ENCODE measurements around the gene GPR107.

The GPR107 gene

DNA sequence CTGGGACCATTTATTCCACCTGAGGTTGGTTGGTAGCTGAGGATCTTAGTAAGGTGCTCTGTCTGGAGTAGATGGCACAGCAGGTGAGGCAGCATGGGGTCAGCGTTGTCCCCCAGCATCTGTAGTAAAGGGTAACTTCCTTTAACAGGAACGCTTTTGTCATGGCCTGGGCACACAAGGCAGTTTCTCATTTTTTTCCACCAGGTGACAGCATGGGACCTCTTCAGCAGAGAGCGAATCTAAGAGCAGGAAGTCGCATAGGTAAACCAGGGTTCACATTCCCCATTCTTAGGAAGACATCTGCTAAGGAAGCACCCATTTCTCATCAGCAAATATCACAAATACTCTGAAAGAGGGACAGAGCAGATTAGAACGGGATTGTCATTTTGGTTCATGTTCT is 56.5 kb downstream of the GPR107 start:
- DNase-seq (ENCODE audit: low spot score) = no peak

GRCh38 chr9:130110596-130111021 is 56.9 kb downstream of the GPR107 start:
- no peak for DNase-seq (ENCODE audit: low spot score)

GRCh38 chr9:130111786-130112537 is 58.3 kb downstream of the GPR107 start:
- DNase-seq (ENCODE audit: low spot score) = no peak

GRCh38 chr9:130112538-130113151 is 58.9 kb downstream of the GPR107 start:
- no peak for DNase-seq (ENCODE audit: low spot score)

GRCh38 chr9:130114741-130115140 is 61.0 kb downstream of the GPR107 start:
- no peak for DNase-seq (ENCODE audit: low spot score)

- no peak for DNase-seq (ENCODE audit: low spot score)
Observed at GRCh38 chr9:130116346-130116745, 62.6 kb downstream of the GPR107 start.

- no peak for DNase-seq (ENCODE audit: low spot score)
Observed at GRCh38 chr9:130117376-130117775, 63.7 kb downstream of the GPR107 start.

DNA sequence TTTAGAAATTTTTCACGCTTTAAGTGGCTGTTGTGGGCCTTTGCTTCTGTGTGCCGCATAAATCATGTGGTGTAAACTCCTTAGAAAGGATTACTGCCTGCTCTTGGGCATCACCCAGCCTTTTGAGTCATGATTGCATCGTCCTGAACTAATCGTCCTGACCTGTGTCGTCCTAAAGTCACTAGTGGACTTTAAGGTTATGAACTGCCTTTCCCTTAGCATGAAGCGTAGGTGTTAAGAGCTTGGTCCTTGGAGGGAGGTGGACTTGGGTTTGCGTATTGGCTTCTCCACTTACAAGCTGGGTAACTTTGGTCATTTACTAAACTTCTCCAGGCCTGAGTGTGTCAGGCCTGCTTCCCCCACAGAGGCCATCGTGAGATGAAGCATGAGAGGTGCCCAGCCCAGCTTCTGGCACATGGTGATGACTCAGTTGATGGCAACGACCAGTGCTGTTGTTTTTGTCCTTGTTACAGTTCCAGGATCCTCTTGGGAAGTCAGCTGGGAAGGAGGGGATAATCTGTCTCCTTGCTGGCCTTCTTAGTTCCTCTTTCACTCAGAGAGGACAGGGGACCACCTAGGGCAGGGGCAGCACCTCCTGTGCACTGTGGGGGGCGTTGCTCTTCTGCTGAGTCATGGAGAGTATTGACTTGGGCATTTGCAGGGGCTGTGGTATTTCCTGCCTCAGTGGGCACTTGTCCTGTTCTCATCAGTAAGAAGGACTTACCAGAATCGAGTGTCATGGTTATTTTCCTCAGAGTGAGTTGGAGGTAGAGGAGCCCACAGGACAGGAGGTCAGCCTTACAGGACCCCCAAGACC is 64.3 kb downstream of the GPR107 start:
- DNase-seq (ENCODE audit: low spot score) = no peak

DNA sequence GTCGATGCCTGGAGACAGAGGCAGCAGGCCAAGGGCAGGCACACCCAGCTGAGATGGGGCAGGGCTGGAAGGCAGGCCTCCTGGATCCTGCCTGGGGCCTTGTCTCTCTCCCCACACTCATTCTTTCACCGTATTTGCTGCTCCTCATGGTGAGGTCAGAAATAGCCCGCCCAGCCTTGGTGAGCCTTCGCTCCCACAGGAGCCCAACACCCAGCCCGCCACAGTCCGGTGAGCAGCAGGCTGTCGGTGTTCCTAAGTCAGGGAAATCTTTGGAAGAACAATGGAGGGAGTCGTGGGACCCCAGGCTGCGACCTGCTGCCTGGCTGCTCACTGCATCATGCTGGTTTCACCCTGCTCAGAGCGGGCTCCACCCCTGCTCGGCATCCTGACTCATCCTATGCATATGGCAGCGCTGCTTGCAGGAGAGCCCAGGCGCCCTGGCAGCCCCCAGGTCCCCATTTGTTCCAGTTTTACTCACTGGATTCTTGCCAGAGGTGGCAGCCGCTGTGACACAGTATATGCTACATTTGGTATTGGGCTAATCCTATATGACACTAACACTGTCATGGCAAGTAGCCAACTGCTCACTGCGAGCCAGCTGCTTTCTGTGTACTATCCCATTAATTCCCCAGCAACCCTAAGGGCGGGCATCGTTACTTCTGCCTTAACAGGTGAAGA is 65.3 kb downstream of the GPR107 start:
- no peak for DNase-seq (ENCODE audit: low spot score)

DNA sequence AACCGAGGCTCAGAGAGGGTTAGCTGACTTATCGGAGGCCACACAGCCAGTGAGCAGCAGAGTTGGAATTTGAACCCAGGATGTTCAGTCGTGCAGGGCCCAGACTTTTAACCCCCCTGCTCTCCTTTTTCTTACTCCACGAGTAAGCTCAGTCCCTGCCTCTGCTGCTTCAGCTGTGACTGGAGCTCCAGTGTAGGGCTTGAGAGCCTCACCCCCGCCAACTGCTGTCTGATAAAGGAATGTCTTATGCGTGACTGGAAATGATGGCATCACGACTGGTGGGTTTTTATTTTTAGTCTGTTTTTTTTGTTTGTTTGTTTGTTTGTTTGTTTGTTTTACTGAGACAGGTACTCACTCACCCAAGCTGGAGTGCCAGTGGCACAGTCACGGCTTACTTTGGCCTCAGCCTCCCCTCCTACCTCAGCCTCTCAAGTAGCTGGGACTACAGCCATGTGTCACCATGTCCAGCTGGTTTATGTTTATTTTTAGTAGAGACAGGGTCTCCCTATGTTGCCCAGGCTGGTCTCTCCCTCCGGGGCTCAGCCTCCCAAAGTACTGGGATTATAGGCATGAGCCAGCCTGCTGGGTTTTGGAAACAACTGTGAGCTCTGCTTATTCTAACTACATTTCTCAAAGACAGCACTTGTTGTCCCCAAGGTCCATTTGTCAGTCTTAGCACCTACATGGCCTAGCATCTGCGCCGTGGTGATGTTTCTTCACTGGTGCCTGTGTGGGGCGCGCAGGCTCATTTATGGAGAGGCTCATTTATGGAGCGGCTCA is 66.0 kb downstream of the GPR107 start:
- no peak for DNase-seq (ENCODE audit: low spot score)

DNA sequence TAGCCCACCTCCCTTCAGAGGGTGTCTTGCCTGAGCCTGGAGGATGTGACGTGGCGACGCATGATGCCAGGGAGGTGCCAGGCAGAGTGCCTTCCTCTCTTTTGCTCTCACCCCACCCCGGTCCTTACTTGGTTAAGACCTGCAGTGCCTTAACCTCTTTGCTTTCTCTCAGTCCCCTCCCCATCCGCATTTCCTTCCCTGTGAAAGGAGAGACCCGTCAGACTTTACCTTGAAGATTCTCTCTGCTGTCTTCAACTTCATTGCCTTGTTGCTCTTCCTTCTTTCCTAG is 66.5 kb downstream of the GPR107 start:
- DNase-seq (ENCODE audit: low spot score) = no peak

GRCh38 chr9:130120832-130121231 is 67.1 kb downstream of the GPR107 start:
- no peak for DNase-seq (ENCODE audit: low spot score)

- no peak for DNase-seq (ENCODE audit: low spot score)
Observed at GRCh38 chr9:130122456-130122855, 68.8 kb downstream of the GPR107 start.

DNA sequence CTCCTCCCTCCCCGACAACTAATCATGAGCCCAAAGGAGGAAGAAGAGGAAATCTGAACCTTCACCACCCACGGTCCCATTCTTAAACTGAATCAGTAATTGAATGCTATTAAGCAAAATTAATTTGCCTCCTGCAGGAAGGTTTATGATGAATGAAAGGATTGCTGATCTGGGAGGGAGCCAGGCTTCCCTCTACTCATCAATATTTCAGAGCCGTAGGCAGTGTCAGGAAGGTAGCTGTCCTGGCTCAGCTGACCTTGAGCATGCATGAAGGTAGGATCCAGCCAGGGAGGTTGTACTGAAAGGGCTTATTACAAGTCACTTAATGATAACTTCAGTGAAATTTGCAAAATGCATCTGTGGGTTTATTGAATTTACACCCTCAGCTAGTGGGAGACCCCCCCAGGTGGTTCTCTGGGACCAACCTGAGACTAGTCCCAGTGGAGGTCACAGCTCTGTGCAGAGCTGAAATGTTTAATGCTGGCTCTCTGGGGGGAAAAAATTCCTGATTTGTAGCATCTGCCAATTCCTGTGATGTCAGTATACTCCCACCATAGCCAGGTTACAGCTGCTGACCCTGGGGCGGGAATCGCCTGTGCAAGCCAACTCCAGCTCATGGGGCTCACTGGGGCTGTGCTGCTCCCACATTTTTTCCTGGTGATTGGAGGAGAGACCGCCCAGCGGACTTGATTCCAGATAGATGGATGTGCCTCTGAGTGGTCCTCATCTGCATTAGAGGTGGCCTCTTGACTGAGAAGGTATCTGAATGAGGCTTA is 70.6 kb downstream of the GPR107 start:
- DNase-seq (ENCODE audit: low spot score) = no peak

- no peak for DNase-seq (ENCODE audit: low spot score)
Observed at GRCh38 chr9:130126721-130127433, 73.2 kb downstream of the GPR107 start.

DNA sequence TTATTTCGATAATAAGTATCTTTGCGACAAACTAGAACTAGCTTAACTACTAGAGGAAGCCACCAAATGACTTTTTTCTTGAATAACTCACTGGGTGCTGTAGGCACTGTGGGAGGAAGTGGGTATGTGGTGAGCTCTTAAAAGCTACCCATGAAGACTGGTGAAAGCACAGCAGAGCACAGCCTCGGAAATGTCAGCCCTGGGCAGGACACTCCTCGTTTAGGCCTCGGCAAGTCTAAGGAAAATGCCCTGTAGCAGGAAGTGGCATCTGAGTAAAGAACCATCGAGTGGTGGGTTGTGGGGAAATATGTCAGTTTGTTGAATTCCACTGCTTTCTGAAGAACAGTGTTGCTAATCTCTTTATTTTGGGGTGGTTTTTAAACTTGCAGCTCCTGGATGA is 74.5 kb downstream of the GPR107 start:
- no peak for DNase-seq (ENCODE audit: low spot score)

- no peak for DNase-seq (ENCODE audit: low spot score)
Observed at GRCh38 chr9:130128733-130129431, 75.2 kb downstream of the GPR107 start.

DNA sequence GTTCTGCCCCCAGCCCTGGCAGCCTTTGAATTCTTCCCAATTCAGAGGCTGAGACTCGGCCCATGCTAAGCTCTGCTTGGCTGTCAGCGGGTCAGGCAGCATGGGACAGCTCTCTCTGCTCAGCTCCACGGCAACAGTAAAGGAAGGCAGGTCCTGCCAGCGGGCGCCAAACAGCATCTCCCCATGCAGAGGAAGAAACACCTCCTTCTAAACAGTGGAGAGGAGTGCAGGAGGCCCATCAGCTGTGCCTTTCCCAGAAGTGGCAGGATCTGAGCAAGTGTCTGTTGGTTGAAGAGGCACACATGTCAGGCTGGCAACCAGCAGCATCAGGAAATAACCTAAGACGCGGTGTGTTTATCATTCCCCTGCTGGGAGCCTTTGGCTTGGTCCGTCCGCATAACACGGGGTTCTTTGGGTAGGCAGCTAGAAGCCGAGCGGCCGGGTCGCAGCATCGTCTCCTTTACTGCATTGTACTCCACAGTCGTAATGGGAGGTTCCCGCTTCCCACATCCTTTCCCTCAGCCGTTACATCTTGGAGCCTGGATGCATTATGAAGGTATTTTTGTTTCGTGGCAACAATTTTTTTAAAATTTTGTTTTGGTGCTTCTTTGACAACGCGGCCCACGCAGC is 75.8 kb downstream of the GPR107 start:
- DNase-seq (ENCODE audit: low spot score) = no peak

DNA sequence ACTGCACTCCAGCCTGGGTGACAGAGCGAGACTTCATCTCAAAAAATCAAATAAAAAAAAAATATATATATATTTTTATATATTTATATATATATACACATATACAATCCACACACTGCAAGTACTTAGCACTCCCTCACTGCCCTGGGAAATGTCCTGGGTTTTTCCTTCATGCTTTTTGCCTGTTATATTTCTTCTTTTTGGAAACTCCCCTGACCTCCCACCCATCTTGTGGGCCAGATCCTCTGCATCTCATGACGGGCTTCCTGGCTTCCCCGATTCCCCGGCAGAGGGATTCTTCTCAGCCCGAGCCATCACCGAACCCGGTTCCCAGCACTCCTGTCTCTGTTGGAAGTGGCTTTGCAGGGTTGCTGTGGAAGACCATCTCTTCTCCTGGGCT is 79.0 kb downstream of the GPR107 start:
- no peak for DNase-seq (ENCODE audit: low spot score)

Measured in ecto neural progenitor cell (in vitro differentiated cells).